Activated effector memory CD4-positive, alpha-beta T cell treated with Interleukin-2 at 50 U/mL for 16 hours (primary cell): Measurements from ENCODE around the gene UNC93A.
"Not testable (repeated sequence)": the region's sequence is repeated elsewhere in the genome, so short reads cannot be mapped to it uniquely, and the experiment has no call there.

Experiments
- DNase-seq: peaks from one replicate; pipeline ENCODE4 v3.0.0-alpha.2; 2020

Gene UNC93A

GRCh38 chr6:167345960-167346359 is 54.8 kb downstream of the UNC93A start:
- no peak for DNase-seq

- DNase-seq: no peak
Observed at GRCh38 chr6:167347226-167347625, 56.1 kb downstream of the UNC93A start.

- no peak for DNase-seq
Observed at GRCh38 chr6:167349631-167350274, 58.6 kb downstream of the UNC93A start.

- peak; percentile 30 for DNase-seq
Observed at GRCh38 chr6:167350275-167350696, 59.2 kb downstream of the UNC93A start.

GRCh38 chr6:167350731-167351655 is 59.9 kb downstream of the UNC93A start:
- DNase-seq: peak; percentile 89

- no peak for DNase-seq
Observed at GRCh38 chr6:167351656-167352345, 60.7 kb downstream of the UNC93A start.

- DNase-seq: no peak
Observed at GRCh38 chr6:167356874-167357273, 65.8 kb downstream of the UNC93A start.

- DNase-seq: not testable (repeated sequence)
Observed at GRCh38 chr6:167358394-167358793, 67.3 kb downstream of the UNC93A start.

GRCh38 chr6:167361170-167361569 is 70.1 kb downstream of the UNC93A start:
- not testable (repeated sequence) for DNase-seq
